GM12891 (cell line): ENCODE data around the gene AFF3.
"Not testable (repeated sequence)": the region's sequence is repeated elsewhere in the genome, so short reads cannot be mapped to it uniquely, and the experiment has no call there.

Experiments used
- DNase-seq: peaks from one replicate; pipeline ENCODE4 v3.0.0; 2011; ENCODE audit warnings: low spot score; ENCODE audit not compliant: insufficient read length
- FAIRE-seq: peaks from 2 replicates; lab custom pipeline; 2011; peaks lifted over from hg19 to GRCh38; lab: Jason Lieb, UNC
- PAX5 ChIP-seq: IDR thresholded peaks from 2 replicates; pipeline ENCODE4 v1.6.1; 2011; ENCODE audit warnings: low read length, moderate library complexity, mild to moderate bottlenecking; ENCODE audit not compliant: insufficient read depth, severe bottlenecking
- POLR2A ChIP-seq: IDR thresholded peaks from 2 replicates; pipeline ENCODE4 v1.6.1; 2011; ENCODE audit warnings: low read depth, low read length, control low read depth
- POLR2AphosphoS5 ChIP-seq: IDR thresholded peaks from 2 replicates; pipeline ENCODE4 v1.6.1; 2011; ENCODE audit warnings: low read depth, low read length, control low read depth
- POU2F2 ChIP-seq: IDR thresholded peaks from 2 replicates; pipeline ENCODE4 v1.6.1; 2011; ENCODE audit warnings: low read depth, mild to moderate bottlenecking, control low read depth, low read length, moderate library complexity
- SPI1 ChIP-seq: IDR thresholded peaks from 2 replicates; pipeline ENCODE4 v1.6.1; 2011; ENCODE audit warnings: low read depth, low read length, control low read depth
- TAF1 ChIP-seq: IDR thresholded peaks from 2 replicates; pipeline ENCODE4 v1.6.1; 2011; ENCODE audit warnings: low read depth, low read length, control low read depth

Gene AFF3

DNA sequence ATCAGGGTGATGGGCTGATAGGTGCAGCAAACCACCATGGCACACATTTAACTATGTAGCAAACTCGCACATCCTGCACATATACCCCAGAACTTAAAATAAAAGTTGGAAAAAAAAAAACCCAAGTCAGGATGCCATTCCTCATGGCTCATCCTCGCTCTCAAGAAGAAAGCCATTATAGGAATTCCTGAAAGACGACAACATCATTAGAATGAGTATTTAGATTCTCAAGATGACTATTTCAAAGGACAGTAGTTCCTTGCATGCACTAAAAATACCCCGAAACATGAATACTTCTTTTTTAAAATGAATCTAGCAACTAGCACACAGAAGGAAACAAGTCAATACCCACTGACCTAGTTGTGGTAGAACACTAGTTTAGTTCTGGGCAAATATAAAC lies 366.8 kb downstream of the AFF3 start:
- no peak for TF ChIP-seq POLR2AphosphoS5
- no peak for TF ChIP-seq POLR2A
- TF ChIP-seq POU2F2: no peak
- TF ChIP-seq PAX5: no peak
- TF ChIP-seq SPI1: no peak
- TF ChIP-seq TAF1: no peak
- FAIRE-seq (no peak), DNase-seq (no peak)

DNA sequence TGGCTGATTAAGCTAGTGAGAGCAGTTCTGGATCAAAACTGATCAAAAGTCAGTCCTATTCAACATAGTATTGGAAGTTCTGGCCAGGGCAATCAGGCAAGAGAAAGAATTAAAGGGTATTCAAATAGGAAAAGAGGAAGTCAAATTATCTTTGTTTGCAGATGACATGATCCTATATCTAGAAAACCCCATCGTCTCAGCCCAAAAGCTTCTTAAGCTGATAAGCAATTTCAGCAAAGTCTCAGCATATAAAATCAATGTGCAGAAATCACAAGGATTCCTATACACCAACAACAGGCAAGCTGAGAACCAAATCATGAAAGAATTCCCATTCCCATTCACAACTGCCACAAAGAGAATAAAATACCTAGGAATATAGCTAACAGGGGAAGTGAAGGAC lies 368.7 kb downstream of the AFF3 start:
- DNase-seq, FAIRE-seq: not testable (repeated sequence)
- 0 out of 2 replicates have a peak, but pooled peaks have one; percentile 22 for TF ChIP-seq SPI1

DNA sequence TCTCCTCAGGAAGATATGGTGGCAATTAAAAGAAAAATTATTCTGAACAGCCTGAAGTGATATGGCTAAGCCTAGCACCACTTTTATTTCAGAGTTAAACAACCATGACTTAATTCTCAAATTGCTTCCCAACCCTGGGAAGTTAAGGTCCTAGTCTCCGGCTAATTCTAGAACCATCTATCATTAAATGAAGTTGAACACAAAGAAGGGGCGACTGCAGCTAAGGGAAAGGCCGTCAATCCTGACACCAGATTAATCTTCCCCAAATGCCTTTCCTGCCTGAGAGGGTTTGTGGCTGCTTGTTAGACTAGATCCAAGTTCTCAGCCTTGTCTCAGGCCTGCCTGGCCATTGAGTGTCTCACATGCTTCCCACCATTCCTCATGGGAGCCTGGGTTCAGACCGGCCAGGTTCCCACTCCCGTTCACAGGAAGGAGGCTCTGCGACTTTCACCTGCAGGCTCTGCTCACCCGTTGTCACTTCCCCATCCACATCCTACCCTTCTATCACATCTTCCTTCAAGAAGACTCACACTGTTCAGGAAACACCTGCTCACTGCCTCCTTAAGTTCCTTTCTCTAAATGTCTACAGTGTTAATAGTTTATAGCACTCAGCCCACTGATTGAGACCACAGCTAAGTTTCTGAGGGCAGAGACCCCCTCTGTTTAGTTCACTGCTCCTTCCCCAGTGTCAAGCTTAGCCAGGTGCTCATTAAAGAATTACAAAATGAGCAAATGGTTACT lies 369.6 kb downstream of the AFF3 start:
- DNase-seq (no peak), FAIRE-seq (no peak)
- TF ChIP-seq SPI1 (no peak), POLR2AphosphoS5 (no peak), POU2F2 (no peak), PAX5 (no peak), POLR2A (no peak), TAF1 (no peak)

DNA sequence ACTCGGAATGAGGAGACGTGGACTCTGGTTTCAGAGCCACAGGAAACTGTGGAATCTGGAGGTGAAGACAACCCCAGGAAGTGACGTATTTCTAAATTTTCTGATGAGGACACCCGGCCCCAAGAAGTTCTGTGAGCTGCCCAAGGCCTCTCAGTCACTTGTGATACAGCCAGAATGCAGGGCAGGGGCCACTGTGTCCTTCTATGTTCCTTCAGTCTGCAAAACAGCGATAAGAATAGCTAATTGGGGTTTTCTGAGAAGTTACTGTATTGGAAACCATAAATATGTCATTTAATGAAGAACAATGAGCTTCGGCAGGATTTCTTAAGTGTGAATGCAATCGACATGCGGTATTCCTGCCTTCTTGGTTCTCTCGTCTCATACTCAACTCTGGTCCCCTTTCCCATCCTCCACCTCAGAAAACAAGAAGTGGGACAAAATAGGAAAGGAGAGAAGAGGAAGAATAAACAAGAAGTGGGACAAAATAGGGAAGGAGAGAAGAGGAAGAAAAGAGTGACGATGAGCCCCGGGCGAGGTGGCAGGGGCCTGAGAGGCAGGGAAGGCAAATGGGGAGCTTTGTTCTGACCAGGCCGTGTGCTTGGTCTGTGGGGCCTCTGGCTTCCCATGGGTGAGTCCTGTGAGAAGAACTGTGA lies 370.6 kb downstream of the AFF3 start:
- TF ChIP-seq TAF1 (no peak), PAX5 (no peak), POLR2AphosphoS5 (no peak), POU2F2 (no peak), SPI1 (no peak), POLR2A (no peak)
- no peak for FAIRE-seq
- no peak for DNase-seq

DNA sequence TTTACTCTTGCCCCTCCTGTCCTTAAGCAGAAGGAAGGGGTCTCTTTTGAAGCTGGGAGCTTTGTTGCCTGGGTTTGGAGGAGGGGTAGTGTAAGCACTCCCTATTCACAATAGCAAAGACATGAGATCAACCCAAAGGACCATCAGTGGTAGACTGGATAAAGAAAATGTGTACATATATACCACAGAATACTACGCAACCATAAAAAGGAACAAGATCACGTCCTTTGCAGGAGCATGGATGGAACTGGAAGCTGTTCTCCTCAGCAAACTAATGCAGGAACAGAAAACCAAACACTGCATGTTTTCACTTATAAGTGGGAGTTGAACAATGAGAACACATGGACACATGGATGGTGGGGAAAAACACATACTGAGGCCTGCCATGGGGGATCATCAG lies 371.5 kb downstream of the AFF3 start:
- TF ChIP-seq POLR2A: no peak
- TF ChIP-seq PAX5: no peak
- no peak for TF ChIP-seq POLR2AphosphoS5
- TF ChIP-seq SPI1: no peak
- no peak for TF ChIP-seq POU2F2
- TF ChIP-seq TAF1: no peak
- DNase-seq: no peak
- no peak for FAIRE-seq

DNA sequence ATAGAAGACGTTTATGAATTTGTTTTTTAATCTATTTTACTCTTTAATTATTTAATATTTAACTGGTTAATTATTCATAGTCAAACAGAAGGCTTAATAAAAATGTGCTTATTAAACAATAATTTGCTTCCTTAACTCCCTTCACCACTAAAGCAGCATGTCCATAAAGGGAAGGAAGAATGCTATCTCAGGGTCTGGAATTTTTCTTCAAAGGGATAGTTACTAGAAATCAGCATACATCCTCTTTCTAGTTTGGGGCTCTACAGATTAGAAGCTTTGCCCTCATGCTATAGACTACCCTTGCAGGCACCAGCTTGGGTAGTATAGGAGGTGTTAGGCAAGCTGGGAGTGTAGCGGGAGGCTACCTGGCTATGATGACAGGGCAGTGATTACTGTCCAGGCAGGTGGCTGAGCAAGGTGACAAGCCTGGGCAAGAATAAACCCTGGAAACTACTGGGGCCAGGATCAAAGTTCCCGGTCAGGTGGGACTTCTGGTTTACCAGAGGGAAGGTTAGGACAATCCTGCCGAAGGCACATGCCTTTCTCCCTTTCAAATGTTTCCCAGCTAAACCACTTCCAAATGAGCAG lies 376.6 kb downstream of the AFF3 start:
- TF ChIP-seq POU2F2 (no peak), SPI1 (no peak), TAF1 (no peak), POLR2A (no peak), PAX5 (no peak), POLR2AphosphoS5 (no peak)
- FAIRE-seq: no peak
- DNase-seq: no peak

DNA sequence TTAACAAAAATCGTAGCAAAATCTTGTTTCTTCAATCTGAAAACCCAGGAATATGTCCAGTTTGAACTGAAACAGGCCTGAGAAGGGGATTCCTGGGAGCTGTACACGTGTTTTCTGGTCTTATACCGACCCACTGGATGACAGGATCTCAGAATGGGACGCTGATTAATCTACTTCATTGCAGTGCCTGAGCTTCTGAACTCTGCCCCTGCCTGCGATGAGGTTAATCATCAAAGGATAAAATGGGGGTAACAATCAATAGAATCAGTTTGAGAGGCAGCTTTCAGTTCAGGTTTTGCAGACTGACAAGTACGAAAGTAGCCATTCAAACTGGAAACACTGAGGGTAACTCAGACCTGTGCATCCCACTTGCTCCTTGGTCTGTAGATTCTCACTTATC lies 378.6 kb downstream of the AFF3 start:
- 0 out of 2 replicates have a peak, but pooled peaks have one; percentile 4 for TF ChIP-seq SPI1
- no peak for TF ChIP-seq POLR2A
- no peak for TF ChIP-seq POU2F2
- FAIRE-seq (no peak), DNase-seq (no peak)

DNA sequence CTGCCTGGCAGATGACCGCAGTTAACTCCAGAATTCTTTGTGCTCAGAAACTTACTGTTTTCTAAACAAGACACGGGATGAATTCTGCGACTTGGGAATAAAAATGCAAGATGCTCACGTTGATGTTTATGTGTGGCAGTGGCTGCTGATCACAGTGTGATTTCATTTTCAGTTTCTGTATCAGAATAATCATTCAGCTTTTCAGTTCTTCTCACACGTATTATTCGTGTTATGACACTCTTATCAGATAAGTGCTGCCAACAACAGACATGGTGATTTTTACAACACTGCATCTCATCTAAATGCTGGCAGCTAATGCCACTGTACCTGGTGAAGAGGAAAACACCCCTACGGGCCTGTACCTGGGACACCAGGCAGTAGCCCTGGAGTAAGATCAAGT lies 379.7 kb downstream of the AFF3 start:
- TF ChIP-seq POLR2AphosphoS5 (no peak), SPI1 (no peak), POU2F2 (no peak), POLR2A (no peak)
- no peak for DNase-seq
- FAIRE-seq: peak; percentile 41

DNA sequence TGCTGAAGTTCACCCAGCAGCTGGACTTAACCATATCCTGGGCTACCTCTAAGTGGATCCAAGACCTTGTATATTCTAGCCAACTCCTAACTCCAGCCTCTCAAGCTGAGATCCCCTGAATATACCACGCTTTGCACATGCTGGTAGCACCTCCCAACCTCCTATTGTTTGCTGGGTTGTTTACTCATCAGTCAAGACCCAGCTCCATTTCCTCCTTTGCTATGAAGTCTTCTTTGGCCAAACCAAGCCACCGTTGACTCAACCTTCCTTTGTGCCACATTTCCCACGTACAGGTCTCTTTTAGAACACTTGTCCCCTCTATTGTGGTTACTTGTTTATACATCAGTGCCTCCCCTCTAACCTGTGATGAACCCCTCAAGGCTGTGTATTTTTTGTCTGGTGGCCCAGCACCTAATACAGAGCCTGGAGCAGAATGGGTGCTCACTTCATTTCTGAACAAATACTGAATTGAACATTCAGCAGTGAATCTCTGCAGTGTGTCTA lies 384.7 kb downstream of the AFF3 start:
- FAIRE-seq (no peak), DNase-seq (no peak)
- TF ChIP-seq POU2F2: no peak
- TF ChIP-seq SPI1: no peak
- no peak for TF ChIP-seq POLR2AphosphoS5
- TF ChIP-seq PAX5: no peak
- no peak for TF ChIP-seq POLR2A
- no peak for TF ChIP-seq TAF1

DNA sequence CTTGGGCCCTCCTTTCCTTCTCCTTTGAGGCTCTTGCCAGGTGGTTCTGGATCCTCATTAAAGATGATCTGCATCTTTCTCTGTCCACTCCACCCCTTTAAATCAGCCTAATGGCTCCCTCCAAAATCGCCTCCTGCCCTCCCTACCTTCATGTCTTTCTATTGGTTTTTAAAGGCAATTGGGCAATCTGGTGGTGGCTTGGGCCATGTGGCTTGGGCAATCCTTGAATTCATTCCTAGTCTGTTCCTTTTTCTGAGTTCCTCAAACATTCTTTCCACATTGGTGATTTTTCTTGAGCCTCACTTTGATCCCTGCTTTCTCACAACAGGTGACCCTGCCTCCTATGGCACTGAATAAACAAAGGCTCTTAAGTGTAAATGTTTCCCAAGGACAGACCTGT lies 386.3 kb downstream of the AFF3 start:
- DNase-seq (no peak), FAIRE-seq (no peak)
- TF ChIP-seq SPI1: no peak
- no peak for TF ChIP-seq POU2F2
- TF ChIP-seq POLR2AphosphoS5: no peak
- no peak for TF ChIP-seq PAX5
- TF ChIP-seq POLR2A: no peak
- TF ChIP-seq TAF1: no peak
